Myocyte (in vitro differentiated cells): ENCODE results near the gene IGFBP2. TPM values are rescaled to one million over a fixed set of nuclear protein-coding genes. Genes with fewer than 3 reads are reported as not detected.

ENCODE experiments used
- DNase-seq: peaks from one replicate; pipeline ENCODE4 v3.0.0-alpha.2; 2012; ENCODE audit warnings: low read depth
- total RNA-seq: library from RNA; depleted of rRNA; stranded (reverse); fragments of >200 nt; gene quantifications from 2 replicates; pipeline ENCODE4 v1.2.3, GENCODE V29; 2014

Gene IGFBP2
- total RNA-seq, 1 donor from 2014 or later: 0.72 TPM

DNA sequence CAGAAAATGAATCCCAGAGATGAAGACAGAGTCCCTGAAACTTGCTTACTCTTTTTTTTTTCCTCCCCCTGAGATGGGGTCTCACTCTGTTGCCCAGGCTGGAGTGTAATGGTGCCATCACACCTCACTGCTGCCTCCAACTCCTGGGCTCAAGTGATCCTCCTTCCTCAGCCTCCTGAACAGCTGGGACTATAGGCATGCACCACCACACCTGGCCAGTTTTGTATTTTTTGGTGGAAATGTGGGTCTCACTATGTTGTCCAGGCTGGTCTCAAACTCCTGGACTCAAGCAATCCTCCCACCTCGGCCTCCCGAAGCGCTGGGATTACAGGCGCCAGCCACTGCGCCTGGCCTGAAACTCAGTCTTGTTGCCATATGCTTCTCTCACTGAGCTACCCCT is 27.8 kb downstream of the IGFBP2 start:
- DNase-seq: no peak

DNA sequence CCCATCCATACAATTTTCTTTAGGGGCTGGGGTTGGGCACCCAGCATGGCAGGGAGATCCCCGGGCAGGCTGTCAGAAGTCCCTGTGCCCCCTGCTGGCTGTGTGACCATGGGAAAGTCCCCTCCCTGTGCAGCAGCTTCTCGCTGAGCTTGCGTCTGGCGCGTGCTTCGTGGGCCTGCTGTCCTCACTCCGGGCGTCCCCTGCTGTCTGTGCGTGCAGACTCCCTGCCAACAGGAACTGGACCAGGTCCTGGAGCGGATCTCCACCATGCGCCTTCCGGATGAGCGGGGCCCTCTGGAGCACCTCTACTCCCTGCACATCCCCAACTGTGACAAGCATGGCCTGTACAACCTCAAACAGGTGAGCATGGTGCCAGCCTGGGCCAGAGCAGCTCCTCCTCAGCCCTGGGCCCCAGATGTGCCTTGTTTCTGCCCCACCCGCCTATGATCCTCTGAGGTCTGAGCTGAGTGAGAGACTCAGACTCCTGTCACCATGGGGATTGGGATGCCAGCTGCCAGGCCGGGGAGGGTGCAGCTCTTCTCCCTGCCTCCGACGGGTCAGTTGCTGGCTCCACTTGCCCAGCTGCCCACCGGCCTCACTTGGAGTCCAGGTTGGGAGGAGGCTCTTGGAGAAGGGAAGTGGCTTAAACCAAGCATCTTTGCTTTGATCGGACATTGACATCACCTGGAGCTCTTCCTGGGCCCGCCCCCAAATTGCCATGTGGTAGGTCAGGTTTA is 28.6 kb downstream of the IGFBP2 start:
- no peak for DNase-seq

DNA sequence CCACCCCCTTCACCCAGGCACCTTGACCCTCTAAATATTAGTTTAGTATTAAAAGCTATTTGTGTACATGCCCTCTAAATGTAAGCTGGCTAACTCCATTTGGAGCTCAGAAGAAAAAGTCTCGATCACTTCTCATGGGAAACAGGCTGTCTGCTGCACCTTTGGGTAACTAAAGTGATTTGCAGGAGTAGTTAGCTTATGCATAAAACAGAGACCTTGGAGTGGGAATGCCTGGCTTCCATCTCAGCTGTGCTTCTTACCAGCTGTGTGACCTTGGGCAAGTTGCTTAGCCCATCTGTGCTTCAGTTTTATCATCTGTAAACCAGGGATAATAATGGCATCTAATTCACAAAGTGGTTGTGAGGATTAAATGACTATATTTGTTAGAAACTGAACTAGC is 29.9 kb downstream of the IGFBP2 start:
- no peak for DNase-seq

DNA sequence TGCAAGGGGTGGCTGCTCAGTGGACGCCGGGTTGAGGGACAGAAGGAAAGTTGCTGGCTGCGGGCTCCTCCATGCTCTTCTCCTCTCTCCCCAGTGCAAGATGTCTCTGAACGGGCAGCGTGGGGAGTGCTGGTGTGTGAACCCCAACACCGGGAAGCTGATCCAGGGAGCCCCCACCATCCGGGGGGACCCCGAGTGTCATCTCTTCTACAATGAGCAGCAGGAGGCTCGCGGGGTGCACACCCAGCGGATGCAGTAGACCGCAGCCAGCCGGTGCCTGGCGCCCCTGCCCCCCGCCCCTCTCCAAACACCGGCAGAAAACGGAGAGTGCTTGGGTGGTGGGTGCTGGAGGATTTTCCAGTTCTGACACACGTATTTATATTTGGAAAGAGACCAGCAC is 30.6 kb downstream of the IGFBP2 start:
- DNase-seq: no peak

DNA sequence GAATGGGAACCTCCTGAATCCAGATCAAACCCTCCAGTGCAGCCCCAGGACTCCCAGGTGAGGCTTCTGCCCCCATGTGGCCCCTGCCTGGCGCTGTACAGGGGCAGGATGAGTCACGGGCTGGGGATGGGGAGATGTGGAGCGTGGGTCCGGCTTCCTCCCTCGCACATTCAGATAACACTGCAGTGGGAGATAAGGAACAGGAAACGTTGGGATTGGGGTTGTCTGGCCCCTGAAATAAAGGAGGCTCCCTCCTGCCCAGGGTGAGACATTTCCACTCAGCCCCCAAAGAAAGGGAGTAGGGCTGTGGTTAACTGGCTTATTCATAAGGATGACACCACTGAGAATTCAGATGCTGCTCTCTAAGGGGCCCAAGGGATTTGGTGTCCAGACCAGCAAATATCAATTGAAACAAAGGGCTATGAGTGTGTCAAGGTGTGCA is 31.4 kb downstream of the IGFBP2 start:
- no peak for DNase-seq

DNA sequence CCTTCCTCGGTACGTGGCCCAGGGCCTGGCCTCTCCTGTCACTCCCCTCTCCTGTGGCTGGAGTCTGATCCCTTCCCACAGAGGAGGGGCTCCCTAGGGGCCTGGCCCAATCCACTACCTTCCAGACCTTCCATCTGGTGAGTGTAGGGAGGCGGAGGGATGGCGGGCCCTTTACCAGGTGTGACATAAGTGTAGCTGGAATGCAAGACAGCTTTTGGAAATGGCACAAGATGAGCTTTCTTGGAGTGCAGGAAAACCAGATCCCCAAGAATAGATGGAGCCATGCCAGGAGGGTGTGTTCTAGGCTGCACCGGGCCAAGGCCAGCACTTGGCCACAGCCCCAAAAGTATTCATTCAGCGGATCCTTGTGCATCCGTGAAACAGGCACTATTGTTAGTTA is 32.0 kb downstream of the IGFBP2 start:
- no peak for DNase-seq

DNA sequence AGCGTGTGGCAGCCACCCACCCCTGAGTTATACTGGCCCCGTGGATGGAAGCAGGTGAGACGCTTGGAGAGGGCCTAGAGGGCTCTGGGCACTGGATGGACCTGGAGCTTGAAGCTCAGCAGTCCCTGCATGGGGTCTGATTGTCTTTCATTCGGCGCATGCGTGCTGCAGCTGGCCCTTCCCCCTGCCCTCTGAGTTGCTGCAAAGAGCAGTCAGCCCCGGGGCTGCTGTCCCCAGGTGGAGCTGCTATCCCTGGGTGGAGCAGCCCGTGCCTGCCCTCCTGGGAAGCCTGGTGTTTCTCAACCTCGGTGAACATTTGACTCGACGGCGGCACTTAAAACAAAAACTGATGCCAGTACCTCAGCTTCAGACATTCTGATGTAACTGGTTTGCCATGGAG is 32.5 kb downstream of the IGFBP2 start:
- no peak for DNase-seq

DNA sequence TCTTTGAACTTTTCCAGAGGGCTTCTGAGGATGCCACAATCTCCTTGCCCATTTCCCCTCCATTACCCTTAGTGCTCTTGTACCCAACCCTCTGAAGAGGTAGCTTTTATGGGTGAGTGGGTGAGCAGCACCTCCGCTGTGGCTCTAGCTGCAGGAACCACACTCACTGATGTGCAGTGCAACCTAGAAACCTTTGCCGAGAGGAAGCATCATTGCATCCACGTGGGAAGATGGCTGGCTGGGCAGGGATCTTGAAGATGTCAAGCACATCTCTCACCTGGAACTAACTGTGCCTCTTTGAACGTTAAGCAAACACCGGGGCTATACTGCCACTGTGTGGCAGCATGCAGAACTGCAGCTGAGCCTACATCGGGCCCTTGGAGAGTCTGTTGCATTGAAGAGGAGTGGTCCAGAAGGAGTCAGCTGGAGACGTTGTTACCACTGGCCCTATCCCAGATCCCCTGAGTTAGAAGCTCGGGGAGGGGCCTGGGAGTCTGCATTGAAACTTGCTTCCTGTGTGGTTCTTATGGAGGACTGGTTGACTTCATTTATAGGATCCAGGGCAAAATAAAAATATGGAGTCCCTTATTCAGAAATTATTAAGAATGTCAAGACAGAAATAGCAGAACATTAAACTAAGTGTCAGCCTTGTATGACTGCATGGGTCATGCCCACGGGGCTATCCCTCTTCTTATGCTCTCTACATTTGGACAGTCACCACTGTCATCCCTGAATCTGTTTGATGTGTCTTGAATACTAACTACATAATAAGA is 33.4 kb downstream of the IGFBP2 start:
- peak; percentile 73 for DNase-seq

DNA sequence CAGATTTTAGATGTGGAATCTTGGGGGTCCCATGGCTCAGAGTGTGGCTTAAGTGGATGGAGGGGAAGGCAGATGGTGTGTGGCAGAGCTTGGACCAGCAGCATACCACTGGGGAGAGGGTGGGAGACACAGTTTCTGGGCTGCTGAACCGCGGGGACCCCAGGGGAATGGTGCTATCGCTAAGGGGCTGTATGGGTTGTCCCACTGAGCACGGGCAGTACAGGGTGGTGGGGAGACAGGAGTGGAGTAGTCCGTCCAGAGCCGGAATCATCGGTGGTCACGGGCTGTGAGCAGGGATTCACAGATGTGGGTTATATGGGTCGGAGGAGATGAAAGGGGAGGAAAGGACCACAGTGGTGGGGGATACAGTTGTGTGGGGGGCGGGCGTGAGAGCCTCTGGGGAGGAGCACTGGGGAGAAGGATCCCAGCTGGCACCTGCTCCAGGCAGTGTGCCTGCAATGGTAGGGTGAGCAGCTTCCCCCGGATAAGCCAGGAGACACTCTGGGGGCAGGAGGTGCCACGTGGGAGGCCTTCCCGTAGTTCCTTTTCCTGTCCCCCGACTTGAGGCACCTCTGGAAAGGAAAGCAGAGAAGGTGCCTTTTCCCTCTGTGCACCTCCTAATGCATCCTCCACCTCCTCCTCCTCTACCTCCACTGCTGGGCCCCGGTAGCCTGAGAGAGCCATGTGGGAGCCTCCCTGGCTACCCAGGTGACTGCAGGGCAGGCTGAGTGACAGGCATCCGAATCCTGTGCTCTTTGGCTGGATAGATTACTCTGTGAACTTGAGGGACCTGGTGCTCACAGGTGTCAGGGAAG is 37.3 kb downstream of the IGFBP2 start:
- DNase-seq: no peak

DNA sequence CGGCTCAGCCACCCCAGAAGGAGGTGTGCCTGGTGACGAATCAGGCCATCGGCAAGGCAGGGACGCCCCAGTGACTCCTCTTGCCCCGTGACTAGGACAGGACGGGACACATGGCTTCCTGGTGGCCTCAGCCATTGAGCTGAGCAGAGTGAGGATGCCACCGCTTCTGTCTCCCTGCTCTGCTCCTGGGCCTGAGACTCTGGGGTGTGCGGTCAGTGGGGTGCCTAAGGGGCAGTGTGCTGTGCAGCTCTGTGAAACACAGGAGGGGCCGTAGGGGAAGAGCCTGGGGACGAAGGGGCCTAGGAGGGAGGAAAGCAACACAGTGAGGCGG is 37.8 kb downstream of the IGFBP2 start:
- no peak for DNase-seq

DNA sequence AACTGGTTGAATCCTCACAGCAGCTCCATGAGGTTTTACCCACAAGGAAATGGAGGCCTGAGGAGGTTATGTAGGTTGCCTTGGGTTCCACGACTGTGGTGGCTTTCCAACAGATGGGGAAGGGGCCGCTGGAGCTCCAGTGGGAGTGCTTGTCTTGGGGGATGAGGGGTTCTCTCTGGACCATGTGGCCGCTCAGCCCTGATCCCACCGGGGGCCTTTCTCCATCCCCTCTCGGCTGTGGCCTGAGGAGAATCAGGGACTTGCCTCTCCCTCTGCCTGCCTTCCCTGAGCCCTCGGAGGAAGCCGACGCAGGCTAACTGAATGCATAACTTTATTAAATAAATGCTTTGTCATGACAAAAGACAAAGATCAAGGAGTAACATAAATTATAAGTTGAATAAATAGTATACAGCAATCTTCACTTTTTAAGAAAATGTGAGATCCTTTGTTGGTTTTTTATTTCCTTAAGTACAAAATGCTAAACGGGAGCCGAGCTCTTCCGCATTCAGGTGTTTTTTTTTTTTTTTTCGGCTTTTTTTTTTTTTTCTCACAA is 38.6 kb downstream of the IGFBP2 start:
- DNase-seq: no peak

DNA sequence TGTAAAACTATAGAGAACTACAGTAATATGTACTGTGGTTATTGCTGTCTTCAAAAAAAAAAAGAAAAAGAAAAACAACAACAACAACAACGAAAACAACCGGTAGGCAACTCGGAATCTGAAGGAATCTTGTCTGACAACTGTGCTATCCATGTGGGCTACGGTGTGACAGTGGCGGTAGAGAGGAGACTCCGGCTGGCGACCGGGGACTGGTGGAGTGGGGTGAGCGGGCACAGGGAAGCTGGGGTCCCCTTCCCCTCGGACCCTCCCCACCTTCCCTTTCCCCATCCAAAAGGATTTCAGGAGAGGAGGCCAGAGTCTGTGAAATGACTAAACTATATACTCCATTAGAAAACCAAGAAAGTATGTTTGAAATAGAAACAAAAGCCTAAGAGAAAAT is 39.2 kb downstream of the IGFBP2 start:
- DNase-seq: no peak

DNA sequence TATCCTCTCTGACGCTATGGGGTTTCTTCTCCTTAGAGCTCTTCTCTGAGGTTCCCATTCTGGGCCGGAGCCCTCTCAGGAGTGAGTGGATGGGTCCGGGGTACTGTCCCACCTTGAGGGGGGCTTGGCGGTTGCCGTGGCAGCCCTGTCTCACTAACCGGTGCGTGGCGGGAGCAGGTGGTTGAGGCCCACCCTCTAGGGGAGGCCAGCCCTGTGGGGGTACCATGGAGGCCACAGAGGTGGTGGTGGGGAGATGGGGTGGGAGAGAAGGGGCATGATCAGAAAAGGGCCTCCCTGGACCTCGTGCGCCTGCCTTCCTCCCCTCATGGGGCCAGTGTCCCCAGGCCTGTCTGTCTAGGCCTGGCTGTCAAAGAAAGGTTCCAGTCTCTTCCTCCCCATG is 39.8 kb downstream of the IGFBP2 start:
- no peak for DNase-seq

DNA sequence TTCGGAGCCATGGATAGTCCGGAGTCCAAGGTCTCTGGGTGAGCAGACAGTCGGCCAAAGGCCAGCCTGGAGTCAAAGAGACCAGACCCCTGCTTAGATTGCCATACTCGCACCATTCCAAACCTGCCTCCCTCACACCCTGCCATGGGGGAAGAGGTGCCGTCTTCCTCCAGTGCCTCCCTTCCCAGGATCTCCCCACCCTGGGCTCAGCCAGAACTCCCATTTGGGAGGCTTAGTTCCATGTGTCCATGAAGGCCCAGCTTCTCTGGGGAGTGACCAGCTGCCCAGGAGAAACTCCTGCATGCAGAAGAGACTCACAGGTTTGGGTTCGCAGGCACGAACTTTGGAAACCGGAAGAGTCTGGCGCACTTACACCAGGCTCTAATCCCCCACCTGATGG is 40.4 kb downstream of the IGFBP2 start:
- no peak for DNase-seq

DNA sequence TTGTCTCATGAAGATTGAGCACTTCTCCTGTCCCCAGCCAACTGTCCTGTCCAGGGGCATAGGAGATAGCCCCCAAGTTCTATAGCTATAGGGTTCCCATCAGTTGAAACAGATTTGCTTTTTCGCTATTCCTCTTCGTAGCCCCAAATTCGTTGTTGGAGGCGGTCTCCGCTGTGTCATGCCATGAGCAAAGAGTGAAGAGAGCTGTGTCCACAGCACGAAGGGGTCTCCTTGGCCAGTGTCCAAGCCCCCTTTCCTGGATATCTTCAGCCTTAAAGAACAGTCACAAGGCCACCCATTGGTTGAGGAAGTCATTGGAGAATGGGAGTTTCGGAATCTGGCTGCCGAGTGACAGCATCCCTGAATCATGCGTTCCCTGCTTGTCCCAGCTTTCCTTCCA is 41.2 kb downstream of the IGFBP2 start:
- DNase-seq: no peak

DNA sequence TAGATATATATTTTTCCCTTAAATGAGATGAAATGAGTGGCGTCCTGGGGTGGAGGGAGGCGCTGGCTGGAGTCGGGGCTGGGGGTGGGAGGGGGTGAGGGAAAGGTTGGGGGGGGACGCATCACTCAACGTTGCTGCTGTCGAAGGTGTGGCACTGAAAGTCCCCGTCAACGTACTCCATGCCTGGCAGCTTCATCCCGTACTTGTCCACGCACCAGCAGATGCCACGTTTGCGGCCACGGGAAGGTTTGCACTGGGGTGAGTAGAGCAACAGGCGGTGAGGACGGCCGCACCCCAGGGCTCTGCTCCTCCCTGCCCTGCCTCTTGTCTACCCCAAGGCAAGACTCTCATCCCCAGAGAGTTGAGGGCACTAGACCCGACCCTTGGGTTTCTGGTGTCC is 43.4 kb downstream of the IGFBP2 start:
- DNase-seq: no peak

DNA sequence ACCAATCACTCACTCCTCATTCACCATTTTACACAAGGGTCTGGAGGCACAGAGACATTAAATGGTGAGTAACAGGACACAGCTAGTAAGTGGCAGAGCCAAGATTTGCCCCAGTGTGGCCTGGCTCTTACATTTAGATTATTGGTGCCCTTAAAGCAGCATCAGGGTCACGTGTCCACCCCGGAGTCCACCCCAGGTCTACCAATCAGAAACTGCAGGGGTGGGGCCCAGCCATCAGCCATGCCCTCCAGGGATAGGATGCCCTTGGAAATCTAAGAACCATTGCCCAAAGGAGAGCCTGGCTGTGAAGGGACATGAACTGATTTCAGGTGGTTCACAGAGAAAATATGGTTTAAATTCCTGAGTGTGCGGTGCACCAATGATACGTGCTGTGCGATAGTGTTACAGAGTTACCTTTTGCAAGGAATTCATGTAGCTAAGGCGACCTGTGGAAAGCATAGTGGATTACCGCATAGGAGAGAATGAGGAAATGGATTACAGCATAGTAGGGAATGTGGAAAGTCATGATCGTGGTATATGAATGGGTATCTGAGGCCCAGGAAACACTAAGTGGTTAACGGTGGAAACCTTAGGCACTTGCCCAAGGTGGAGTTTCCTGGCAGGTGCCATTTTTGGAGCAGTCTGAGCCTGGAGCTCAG is 44.3 kb downstream of the IGFBP2 start:
- no peak for DNase-seq

DNA sequence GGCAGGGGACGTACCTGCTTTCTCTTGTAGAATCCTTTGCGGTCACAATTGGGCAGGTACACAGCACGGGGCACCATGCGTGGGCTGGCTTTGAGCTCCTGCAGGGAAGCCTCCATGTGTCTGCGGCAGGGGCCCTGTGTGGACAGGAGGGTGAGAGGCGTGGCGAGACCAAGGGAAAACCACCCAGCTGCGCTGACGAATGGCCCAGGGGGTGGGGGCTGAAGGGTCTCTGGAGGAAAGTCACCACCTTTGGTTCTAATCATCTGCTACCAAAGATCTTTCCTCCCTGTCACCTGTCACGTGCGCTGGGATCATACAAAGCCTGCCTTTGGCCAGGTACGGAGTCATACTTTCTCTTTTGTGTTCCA is 44.9 kb downstream of the IGFBP2 start:
- DNase-seq: no peak

DNA sequence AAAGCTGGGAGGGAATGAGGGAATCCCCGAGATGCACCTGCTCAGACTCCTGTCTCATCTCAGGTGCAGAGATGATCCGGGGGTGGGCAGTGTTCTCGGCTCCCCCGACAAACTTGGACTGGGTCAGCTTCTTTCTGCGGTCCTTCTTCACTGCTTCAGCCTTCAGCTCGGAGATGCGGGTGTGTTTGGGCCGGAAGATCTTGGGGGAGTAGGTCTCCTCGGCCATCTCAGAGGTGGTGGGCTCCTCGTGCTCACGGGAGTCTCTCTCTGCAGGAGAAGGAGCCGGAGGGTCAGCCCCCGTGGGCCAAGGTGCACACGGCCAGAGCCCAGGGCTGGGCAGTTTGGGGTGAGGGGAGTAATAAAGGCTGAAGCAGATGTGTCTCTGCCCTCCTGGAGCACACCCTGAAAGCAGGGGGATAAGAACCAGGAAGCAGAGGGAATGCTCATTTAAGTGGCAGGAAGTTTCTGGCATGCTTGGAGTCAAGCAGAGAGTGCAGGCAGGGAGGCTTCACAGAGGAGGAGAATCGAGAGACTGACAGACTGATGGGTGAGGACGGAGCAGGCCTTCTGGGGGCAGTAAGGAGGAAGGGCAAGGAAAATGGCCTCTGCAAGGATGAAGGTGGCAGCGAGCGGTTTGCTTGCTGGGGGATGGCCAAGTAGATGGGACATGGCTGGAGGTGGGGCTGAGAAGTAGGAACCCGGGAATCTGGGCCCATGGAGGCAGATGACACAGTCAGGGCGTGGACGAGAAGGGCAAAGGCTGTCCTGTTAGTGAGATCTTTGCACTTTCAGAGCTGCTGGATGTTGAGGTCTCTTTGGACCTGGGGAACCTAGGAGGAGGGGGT is 45.8 kb downstream of the IGFBP2 start:
- no peak for DNase-seq

DNA sequence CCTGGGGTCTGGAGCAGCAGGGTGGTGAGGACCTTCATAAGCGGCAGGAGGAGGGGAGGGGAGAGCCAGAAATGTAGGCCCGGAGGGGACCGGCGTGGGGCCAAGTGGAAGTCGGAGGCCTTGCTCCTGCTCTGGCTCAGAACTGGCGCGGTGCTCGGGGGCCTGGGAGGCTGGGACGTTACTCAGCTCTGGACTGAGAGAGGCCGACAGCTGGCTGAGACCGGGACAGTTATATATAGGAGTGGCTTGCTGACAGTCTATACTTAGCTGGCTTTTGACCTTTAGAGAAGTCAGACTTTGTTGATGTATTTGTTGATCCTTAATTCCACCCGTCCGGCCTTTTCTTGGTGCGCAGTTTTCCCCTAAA is 46.4 kb downstream of the IGFBP2 start:
- DNase-seq: peak; percentile 87
